Measurements from ENCODE around the gene TRIM45. TPM values are rescaled to one million over a fixed set of nuclear protein-coding genes. Genes with fewer than 3 reads are reported as not detected.

Gene TRIM45
- total and polyA plus RNA-seq, 2 donors (not counting 1 experiment from before 2014, with no cell fraction given): 0.64 to 2.5 TPM

- Mint-ChIP-seq H3K27me3 (no peaks in the 10 kb centered on the region), H3K9me3 (ENCODE audit: insufficient read depth) (no peaks in the 10 kb centered on the region), H3K4me3 (no peak overlapping the region), H3K4me1 (peaks cover 3% of the 10 kb centered on the region), H3K27ac (no peak overlapping the region)
- ATAC-seq (ENCODE audit: low read depth) (no peak), DNase-seq (no peak)
- peaks cover 2 to 51% of the 10 kb centered on the region in 2 experiments for H3K36me3 ChIP-seq (replicated peaks in 1 of 2; ENCODE audit: control extremely low read depth in 1 of 2, control insufficient read depth in 1 of 2, extremely low read depth in 1 of 2, insufficient read depth in 2 of 2, low read length in 1 of 2)
- H3K9me3 ChIP-seq (ENCODE audit: control extremely low read depth in 1 of 3, control insufficient read depth in 2 of 3, insufficient read depth in 1 of 3, low read length in 2 of 3): no peaks in the 10 kb centered on the region
- H3K4me1 ChIP-seq (ENCODE audit: control insufficient read depth in 2 of 2, insufficient read depth in 2 of 2, low read length in 2 of 2): peaks cover 0 to 2% of the 10 kb centered on the region in 2 donors
- no peak overlapping the region for H3K4me2 ChIP-seq (replicated peaks; ENCODE audit: low read depth, low read length, poor library complexity, severe bottlenecking)
- ChIA-PET POLR2A (no interaction called here), CTCF (interaction anchor here (0.9 to 1.4 kb wide), 3 partner anchors 13 to 801 kb away, joined by 3 read pairs; no protein-coding TSS in a partner anchor)
- no peaks in the 10 kb centered on the region for H3K79me2 ChIP-seq (ENCODE audit: control insufficient read depth, insufficient read depth, low read length)
- no peaks in the 10 kb centered on the region for H3K27me3 ChIP-seq (replicated peaks in 1 of 4; ENCODE audit: control extremely low read depth in 1 of 4, control insufficient read depth in 3 of 4, insufficient read depth in 4 of 4, low read length in 3 of 4)
- no peak overlapping the region for H3K4me3 ChIP-seq (ENCODE audit: control extremely low read depth in 1 of 5, extremely low read depth in 1 of 5, insufficient read depth in 1 of 5, low read depth in 2 of 5, low read length in 4 of 5)
- no peak overlapping the region for H3K27ac ChIP-seq (ENCODE audit: low read length in 2 of 2)
- WGBS (ENCODE audit: insufficient coverage): 100% methylated on average over 3 of the region's 7 CpGs
- H2AFZ ChIP-seq (ENCODE audit: insufficient read depth, low read depth, low read length, poor library complexity, severe bottlenecking): no peak overlapping the region
- H3K9ac ChIP-seq (ENCODE audit: low read length): no peak overlapping the region
- intact Hi-C loops (cut with micrococcal nuclease): no loop called here
- TF ChIP-seq EZH2 (IDR thresholded peaks at IDR 0.05; ENCODE audit: borderline replicate concordance, insufficient read depth, low read depth, low read length, poor library complexity, severe bottlenecking) (no peak), CTCF (IDR thresholded peaks at IDR 0.05) (no peak)
- H4K20me1 ChIP-seq (ENCODE audit: control insufficient read depth, insufficient read depth, low read length, poor library complexity, severe bottlenecking): no peaks in the 10 kb centered on the region
Observed at GRCh38 chr1:117094841-117095604, 26.5 kb downstream of the TRIM45 start.
